Stimulated activated CD4-positive, alpha-beta T cell treated with anti-CD3 and anti-CD28 coated beads, Interleukin-1b, Interleukin-23, amount 100 ng/mL, for 48 hours (primary cell): ENCODE data around the gene LRMDA.

Experiments used
- DNase-seq: peaks from one replicate; pipeline ENCODE4 v3.0.0-alpha.2; 2020

LRMDA gene

GRCh38 chr10:76150876-76151288 is 719.5 kb downstream of the LRMDA start:
- DNase-seq: no peak

- DNase-seq: no peak
These were observed 720.8 kb downstream of the LRMDA start for GRCh38 chr10:76152186-76152585.

- no peak for DNase-seq
These were observed 724.5 kb downstream of the LRMDA start for GRCh38 chr10:76155961-76156360.

GRCh38 chr10:76160446-76161300 is 729.2 kb downstream of the LRMDA start:
- no peak for DNase-seq

GRCh38 chr10:76161301-76161582 is 729.8 kb downstream of the LRMDA start:
- DNase-seq: no peak

GRCh38 chr10:76168437-76168836 is 737.0 kb downstream of the LRMDA start:
- no peak for DNase-seq

- no peak for DNase-seq
These were observed 737.8 kb downstream of the LRMDA start for GRCh38 chr10:76169246-76169645.

GRCh38 chr10:76172020-76172419 is 740.6 kb downstream of the LRMDA start:
- no peak for DNase-seq

GRCh38 chr10:76175533-76176165 is 744.2 kb downstream of the LRMDA start:
- DNase-seq: no peak

GRCh38 chr10:76176166-76176550 is 744.7 kb downstream of the LRMDA start:
- no peak for DNase-seq

- DNase-seq: no peak
These were observed 746.5 kb downstream of the LRMDA start for GRCh38 chr10:76177936-76178335.

- no peak for DNase-seq
These were observed 747.3 kb downstream of the LRMDA start for GRCh38 chr10:76178532-76179292.

- no peak for DNase-seq
These were observed 748.4 kb downstream of the LRMDA start for GRCh38 chr10:76179806-76180205.

- no peak for DNase-seq
These were observed 753.2 kb downstream of the LRMDA start for GRCh38 chr10:76184647-76185046.

GRCh38 chr10:76185471-76186301 is 754.3 kb downstream of the LRMDA start:
- DNase-seq: no peak

- no peak for DNase-seq
These were observed 756.8 kb downstream of the LRMDA start for GRCh38 chr10:76188216-76188615.

- DNase-seq: no peak
These were observed 759.3 kb downstream of the LRMDA start for GRCh38 chr10:76190634-76191270.

GRCh38 chr10:76191336-76191735 is 759.9 kb downstream of the LRMDA start:
- no peak for DNase-seq

GRCh38 chr10:76192151-76192550 is 760.7 kb downstream of the LRMDA start:
- DNase-seq: no peak

- DNase-seq: no peak
These were observed 761.4 kb downstream of the LRMDA start for GRCh38 chr10:76192694-76193320.

- no peak for DNase-seq
These were observed 764.4 kb downstream of the LRMDA start for GRCh38 chr10:76195654-76196390.
